Loucy (cell line): Measurements from ENCODE around the gene SDHD.

Experiments
- H2AFZ ChIP-seq: fragments of 200-600 bp; sonication (generic); 2 replicates; pipeline ENCODE4 v1.6.0; 2016; ENCODE audit warnings: antibody characterized with exemption, mild to moderate bottlenecking, low read length, moderate library complexity
- H3F3A ChIP-seq: fragments of 200-600 bp; 2 replicates; pipeline ENCODE4 v1.6.0; 2016; ENCODE audit warnings: antibody characterized with exemption, low read depth, mild to moderate bottlenecking
- H3K27me3 ChIP-seq: fragments of 200-600 bp; sonication (generic); 2 replicates; pipeline ENCODE4 v1.6.1; 2014; ENCODE audit warnings: low read length, mild to moderate bottlenecking; ENCODE audit not compliant: insufficient read depth, poor library complexity, severe bottlenecking
- H3K36me3 ChIP-seq: fragments of 200-600 bp; sonication (generic); 2 replicates; pipeline ENCODE4 v1.6.1; 2016; ENCODE audit warnings: low read length; ENCODE audit not compliant: insufficient read depth
- H3K4me1 ChIP-seq: fragments of 200-600 bp; sonication (generic); 2 replicates; pipeline ENCODE4 v1.5.1; 2014; ENCODE audit warnings: low read length, mild to moderate bottlenecking; ENCODE audit not compliant: insufficient read depth, poor library complexity, severe bottlenecking
- H3K4me2 ChIP-seq: fragments of 200-600 bp; sonication (generic); 2 replicates; pipeline ENCODE4 v1.6.0; 2014; ENCODE audit warnings: antibody characterized with exemption, low read length, low read depth, mild to moderate bottlenecking; ENCODE audit not compliant: poor library complexity, severe bottlenecking
- H3K4me3 ChIP-seq: fragments of 200-600 bp; sonication (generic); 2 replicates; pipeline ENCODE4 v1.5.1; 2014; ENCODE audit warnings: low read length, mild to moderate bottlenecking, mixed read lengths; ENCODE audit not compliant: poor library complexity, severe bottlenecking
- H3K79me2 ChIP-seq: fragments of 200-600 bp; sonication (generic); 2 replicates; pipeline ENCODE4 v1.6.1; 2014; ENCODE audit warnings: low read length; ENCODE audit not compliant: insufficient read depth
- H3K9ac ChIP-seq: fragments of 200-600 bp; sonication (generic); 2 replicates; pipeline ENCODE4 v1.6.0; 2014; ENCODE audit warnings: mild to moderate bottlenecking, low read depth, low read length, moderate library complexity; ENCODE audit not compliant: poor library complexity, severe bottlenecking
- H3K9me2 ChIP-seq: fragments of 200-600 bp; sonication (generic); replicated peaks from 2 replicates; pipeline ENCODE4 v1.6.1; 2016; ENCODE audit warnings: low read depth, low read length, mixed read lengths
- H3K9me3 ChIP-seq: fragments of 200-600 bp; sonication (generic); 2 replicates; pipeline ENCODE4 v1.6.1; 2014; ENCODE audit warnings: mild to moderate bottlenecking, antibody characterized with exemption, low read length, low read depth; ENCODE audit not compliant: insufficient read depth
- H4K20me1 ChIP-seq: fragments of 200-600 bp; sonication (generic); 2 replicates; pipeline ENCODE4 v1.6.0; 2014; ENCODE audit warnings: antibody characterized with exemption, low read length, mild to moderate bottlenecking; ENCODE audit not compliant: insufficient read depth, poor library complexity, severe bottlenecking
- EZH2phosphoT487 ChIP-seq: fragments of 200-600 bp; IDR thresholded peaks from 2 replicates; pipeline ENCODE4 v1.6.1; 2018; ENCODE audit warnings: antibody characterized with exemption, mild to moderate bottlenecking, moderate library complexity, borderline replicate concordance
- TF ChIP-seq, protein P1 (sequence below): fragments of 200-600 bp; sonication (generic); conservative IDR thresholded peaks from 2 replicates; pipeline ENCODE4 v1.5.1; 2014; ENCODE audit warnings: mild to moderate bottlenecking, antibody characterized with exemption, low read length

Gene SDHD

DNA sequence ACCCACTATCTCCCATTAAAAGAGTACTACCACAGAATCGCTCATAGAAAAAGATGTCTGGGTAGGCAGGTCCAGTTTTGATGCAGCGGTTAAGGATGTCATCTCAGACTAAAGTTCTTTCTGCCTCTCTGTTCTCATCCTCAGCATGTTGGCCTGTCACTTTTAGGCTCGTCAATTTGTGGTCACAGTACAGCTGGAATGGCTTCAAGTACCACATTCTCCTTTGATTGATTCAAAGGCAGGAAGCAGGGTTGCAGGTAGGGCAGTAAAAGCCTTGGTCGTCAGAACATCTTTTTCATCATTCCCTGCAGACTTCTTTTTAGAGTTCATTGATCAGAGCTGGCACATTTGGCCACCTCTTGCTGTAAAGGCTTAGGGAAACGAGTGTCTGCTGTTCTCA, 28.7 kb downstream of the SDHD start:
- H3K27me3 ChIP-seq: no peaks in the 10 kb centered on the region
- H3K9me3 ChIP-seq: no peaks in the 10 kb centered on the region
- H2AFZ ChIP-seq: no peak overlapping the region
- no peaks in the 10 kb centered on the region for H3K36me3 ChIP-seq
- H4K20me1 ChIP-seq: no peaks in the 10 kb centered on the region
- no peaks in the 10 kb centered on the region for H3K9me2 ChIP-seq
- no peaks in the 10 kb centered on the region for H3K79me2 ChIP-seq
- H3F3A ChIP-seq: no peaks in the 10 kb centered on the region
- H3K4me2 ChIP-seq: no peak overlapping the region
- H3K4me1 ChIP-seq: no peaks in the 10 kb centered on the region
- no peak overlapping the region for H3K4me3 ChIP-seq
- H3K9ac ChIP-seq: no peak overlapping the region
- TF ChIP-seq, protein P1, sequence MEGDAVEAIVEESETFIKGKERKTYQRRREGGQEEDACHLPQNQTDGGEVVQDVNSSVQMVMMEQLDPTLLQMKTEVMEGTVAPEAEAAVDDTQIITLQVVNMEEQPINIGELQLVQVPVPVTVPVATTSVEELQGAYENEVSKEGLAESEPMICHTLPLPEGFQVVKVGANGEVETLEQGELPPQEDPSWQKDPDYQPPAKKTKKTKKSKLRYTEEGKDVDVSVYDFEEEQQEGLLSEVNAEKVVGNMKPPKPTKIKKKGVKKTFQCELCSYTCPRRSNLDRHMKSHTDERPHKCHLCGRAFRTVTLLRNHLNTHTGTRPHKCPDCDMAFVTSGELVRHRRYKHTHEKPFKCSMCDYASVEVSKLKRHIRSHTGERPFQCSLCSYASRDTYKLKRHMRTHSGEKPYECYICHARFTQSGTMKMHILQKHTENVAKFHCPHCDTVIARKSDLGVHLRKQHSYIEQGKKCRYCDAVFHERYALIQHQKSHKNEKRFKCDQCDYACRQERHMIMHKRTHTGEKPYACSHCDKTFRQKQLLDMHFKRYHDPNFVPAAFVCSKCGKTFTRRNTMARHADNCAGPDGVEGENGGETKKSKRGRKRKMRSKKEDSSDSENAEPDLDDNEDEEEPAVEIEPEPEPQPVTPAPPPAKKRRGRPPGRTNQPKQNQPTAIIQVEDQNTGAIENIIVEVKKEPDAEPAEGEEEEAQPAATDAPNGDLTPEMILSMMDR: no peak
- no peak for TF ChIP-seq EZH2phosphoT487

DNA sequence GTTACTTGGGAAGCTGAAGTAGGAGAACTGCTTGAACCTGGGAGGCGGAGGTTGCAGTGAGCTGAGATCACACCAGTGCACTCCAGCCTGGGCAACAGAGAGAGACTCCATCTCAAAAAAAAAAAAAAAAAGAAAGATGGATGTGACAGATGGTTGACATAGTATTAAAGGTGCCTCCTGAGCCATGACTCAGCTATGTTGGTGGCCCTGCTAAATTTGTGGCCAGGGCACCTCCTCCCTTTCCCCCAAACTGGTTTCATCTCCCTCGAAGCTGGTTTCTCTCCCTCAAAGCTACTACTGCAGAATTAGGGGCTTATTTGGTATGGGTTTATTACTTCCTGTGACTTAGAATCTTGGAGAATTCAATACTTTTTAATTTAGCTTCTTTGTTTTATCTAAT, 31.5 kb downstream of the SDHD start:
- H2AFZ ChIP-seq: no peak overlapping the region
- TF ChIP-seq EZH2phosphoT487: no peak
- TF ChIP-seq, protein P1: no peak
- H3K27me3 ChIP-seq: no peaks in the 10 kb centered on the region
- H3K36me3 ChIP-seq: no peaks in the 10 kb centered on the region
- H3K4me2 ChIP-seq: no peak overlapping the region
- no peak overlapping the region for H3K4me3 ChIP-seq
- no peaks in the 10 kb centered on the region for H3K79me2 ChIP-seq
- H3K9me2 ChIP-seq: no peaks in the 10 kb centered on the region
- no peaks in the 10 kb centered on the region for H3F3A ChIP-seq
- H3K4me1 ChIP-seq: no peaks in the 10 kb centered on the region
- H3K9ac ChIP-seq: no peak overlapping the region
- no peaks in the 10 kb centered on the region for H3K9me3 ChIP-seq
- H4K20me1 ChIP-seq: no peaks in the 10 kb centered on the region

DNA sequence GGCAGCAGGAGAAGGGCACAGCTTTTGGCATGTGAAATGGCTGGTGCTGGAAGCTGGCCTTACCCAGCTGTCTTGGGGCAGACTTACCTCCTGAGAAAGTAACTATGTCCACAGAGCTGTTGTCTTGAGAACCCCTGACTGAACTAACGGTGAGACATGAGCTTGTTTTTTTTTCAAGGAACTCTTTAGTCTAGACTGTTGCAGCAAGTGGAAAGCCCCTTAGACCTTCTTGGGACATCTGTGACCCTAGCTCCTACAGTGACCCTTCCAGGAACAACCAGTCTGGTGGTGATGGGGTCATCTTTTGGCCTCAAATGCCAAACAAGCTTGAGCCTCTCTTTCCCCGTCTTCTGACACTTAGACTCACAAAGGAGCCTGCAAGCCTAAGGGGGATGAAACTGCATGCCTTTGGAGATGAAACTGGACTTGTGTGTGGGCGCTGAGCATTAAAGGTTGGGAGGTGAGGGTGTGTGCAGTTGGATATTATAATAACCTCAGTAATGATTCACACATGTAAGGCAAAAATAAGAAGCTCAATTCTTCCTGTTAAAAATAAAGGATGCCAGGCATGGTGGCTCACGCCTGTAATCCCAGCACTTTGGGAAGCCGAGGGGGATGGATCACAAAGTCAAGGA, 35.4 kb downstream of the SDHD start:
- no peak overlapping the region for H3K9ac ChIP-seq
- H3K9me3 ChIP-seq: no peaks in the 10 kb centered on the region
- no peaks in the 10 kb centered on the region for H3K4me1 ChIP-seq
- H3F3A ChIP-seq: no peaks in the 10 kb centered on the region
- no peak overlapping the region for H3K4me2 ChIP-seq
- TF ChIP-seq, protein P1: no peak
- no peak for TF ChIP-seq EZH2phosphoT487
- no peaks in the 10 kb centered on the region for H3K79me2 ChIP-seq
- H3K36me3 ChIP-seq: no peaks in the 10 kb centered on the region
- H3K9me2 ChIP-seq: no peaks in the 10 kb centered on the region
- no peaks in the 10 kb centered on the region for H4K20me1 ChIP-seq
- no peak overlapping the region for H3K4me3 ChIP-seq
- H2AFZ ChIP-seq: no peak overlapping the region
- no peaks in the 10 kb centered on the region for H3K27me3 ChIP-seq
